Measurements from ENCODE around the gene CFAP61.
"Not testable (repeated sequence)": the region's sequence is repeated elsewhere in the genome, so short reads cannot be mapped to it uniquely, and the experiment has no call there.

CFAP61 gene

GRCh38 chr20:20244384-20244783 is 192.1 kb downstream of the CFAP61 start:
- DNase-seq = not testable (repeated sequence)

- DNase-seq = no peak
These were observed 194.8 kb downstream of the CFAP61 start for GRCh38 chr20:20246996-20247633.

GRCh38 chr20:20248620-20249200 is 196.4 kb downstream of the CFAP61 start:
- DNase-seq = no peak

GRCh38 chr20:20251317-20251716 is 199.0 kb downstream of the CFAP61 start:
- no peak for DNase-seq

- no peak for DNase-seq
These were observed 199.5 kb downstream of the CFAP61 start for GRCh38 chr20:20251836-20252235.

- DNase-seq = no peak
These were observed 200.9 kb downstream of the CFAP61 start for GRCh38 chr20:20253039-20253743.

- DNase-seq = no peak
These were observed 201.5 kb downstream of the CFAP61 start for GRCh38 chr20:20253744-20254330.

- DNase-seq = no peak
These were observed 202.8 kb downstream of the CFAP61 start for GRCh38 chr20:20255099-20255498.

- DNase-seq = no peak
These were observed 207.2 kb downstream of the CFAP61 start for GRCh38 chr20:20259533-20259932.

- DNase-seq = no peak
These were observed 208.8 kb downstream of the CFAP61 start for GRCh38 chr20:20261159-20261558.

GRCh38 chr20:20265210-20265609 is 212.9 kb downstream of the CFAP61 start:
- DNase-seq = no peak

- DNase-seq = no peak
These were observed 214.2 kb downstream of the CFAP61 start for GRCh38 chr20:20266552-20266951.

- DNase-seq = no peak
These were observed 215.5 kb downstream of the CFAP61 start for GRCh38 chr20:20267685-20268370.

- DNase-seq = no peak
These were observed 218.9 kb downstream of the CFAP61 start for GRCh38 chr20:20271271-20271670.

GRCh38 chr20:20272686-20273085 is 220.4 kb downstream of the CFAP61 start:
- DNase-seq = no peak

GRCh38 chr20:20273286-20273685 is 221.0 kb downstream of the CFAP61 start:
- DNase-seq = no peak

GRCh38 chr20:20274821-20275220 is 222.5 kb downstream of the CFAP61 start:
- DNase-seq = no peak

- DNase-seq = no peak
These were observed 223.3 kb downstream of the CFAP61 start for GRCh38 chr20:20275636-20276035.

- DNase-seq = no peak
These were observed 224.6 kb downstream of the CFAP61 start for GRCh38 chr20:20276811-20277530.

- no peak for DNase-seq
These were observed 225.6 kb downstream of the CFAP61 start for GRCh38 chr20:20277894-20278335.

- no peak for DNase-seq
These were observed 233.7 kb downstream of the CFAP61 start for GRCh38 chr20:20286061-20286460.

- no peak for DNase-seq
These were observed 237.0 kb downstream of the CFAP61 start for GRCh38 chr20:20289331-20289730.

- no peak for DNase-seq
These were observed 240.1 kb downstream of the CFAP61 start for GRCh38 chr20:20292472-20292871.

Data from NCI-H2107 (cell line).